HepG2 (cell line): ENCODE measurements around the gene SMAD3. TPM values are rescaled to one million over a fixed set of nuclear protein-coding genes. Genes with fewer than 3 reads are reported as not detected.
A peak's percentile ranks its signal among the peaks of the same experiment; 100 is the strongest.

ENCODE experiments used
- ADNP ChIP-seq: sonication (generic); formaldehyde crosslinking; IDR thresholded peaks from 2 replicates; pipeline ENCODE4 v1.4.0; 2020; ENCODE audit warnings: missing genetic modification reagents
- CSRNP1 ChIP-seq: sonication (generic); formaldehyde crosslinking; IDR thresholded peaks from 2 replicates; pipeline ENCODE4 v1.8.1; 2023; ENCODE audit warnings: mild to moderate bottlenecking, missing genetic modification reagents
- DR1 ChIP-seq: sonication (generic); formaldehyde crosslinking; IDR thresholded peaks from 2 replicates; pipeline ENCODE4 v1.8.0; 2021; ENCODE audit warnings: mild to moderate bottlenecking, missing genetic modification reagents, inconsistent platforms
- ETV5 ChIP-seq: IDR thresholded peaks from 2 replicates; pipeline ENCODE4 v1.6.1; 2018; ENCODE audit warnings: missing biosample characterization, missing genetic modification reagents, inconsistent platforms, borderline replicate concordance
- HNF4A ChIP-seq: sonication (generic); formaldehyde crosslinking; IDR thresholded peaks from 2 replicates; pipeline ENCODE4 v1.4.0; 2020; ENCODE audit warnings: missing genetic modification reagents
- HOXA3 ChIP-seq: sonication (generic); formaldehyde crosslinking; IDR thresholded peaks from 2 replicates; pipeline ENCODE4 v1.5.0; 2020; ENCODE audit warnings: missing genetic modification reagents
- PAXIP1 ChIP-seq: sonication (generic); formaldehyde crosslinking; conservative IDR thresholded peaks from 2 replicates; pipeline ENCODE4 v1.4.0; 2020; ENCODE audit warnings: mild to moderate bottlenecking, missing genetic modification reagents, moderate library complexity
- PRDM10 ChIP-seq: sonication (generic); formaldehyde crosslinking; IDR thresholded peaks from 2 replicates; pipeline ENCODE4 v1.4.0; 2020; ENCODE audit warnings: low read depth, missing genetic modification reagents
- RXRB ChIP-seq: IDR thresholded peaks from 2 replicates; pipeline ENCODE4 v1.6.1; 2016; ENCODE audit warnings: borderline replicate concordance, missing genetic modification reagents, missing compliant biosample characterization
- polyA plus RNA-seq, 8 experiments: library from polyadenylated mRNA; depleted of rRNA in 3 of 8; stranded (reverse) in 7 of 8; unstranded in 1 of 8; fragments of >200 nt; fragmentation: Illumina TruSeq in 4 of 8; extraction: Trizol in 4 of 8; gene quantifications; 2 replicates each; pipeline versions ENCODE4 v1.2.1 to v1.2.3, GENCODE V29; 2011 to 2016; ENCODE audit warnings: low read depth in 4 of 8, missing spikeins in 1 of 8, mixed read lengths in 1 of 8; ENCODE audit not compliant: insufficient read depth in 1 of 8
- total RNA-seq, 5 experiments: library from RNA; depleted of rRNA; stranded (reverse); fragments of >200 nt; fragmentation: Illumina TruSeq; extraction: Trizol; gene quantifications; 2 replicates each; pipeline ENCODE4 v1.2.3, GENCODE V29; 2016; ENCODE audit warnings: low read depth in 1 of 5
- TF ChIP-seq, protein P1 (sequence below): sonication (generic); formaldehyde crosslinking; IDR thresholded peaks from 2 replicates; pipeline ENCODE4 v1.4.0; 2020; ENCODE audit warnings: missing genetic modification reagents

Gene SMAD3
- total and polyA plus RNA-seq, 2 of the 13 experiments (the other 11 are each of a cell fraction or from before 2014, with no cell fraction given) = 8.6 to 56.3 TPM

DNA sequence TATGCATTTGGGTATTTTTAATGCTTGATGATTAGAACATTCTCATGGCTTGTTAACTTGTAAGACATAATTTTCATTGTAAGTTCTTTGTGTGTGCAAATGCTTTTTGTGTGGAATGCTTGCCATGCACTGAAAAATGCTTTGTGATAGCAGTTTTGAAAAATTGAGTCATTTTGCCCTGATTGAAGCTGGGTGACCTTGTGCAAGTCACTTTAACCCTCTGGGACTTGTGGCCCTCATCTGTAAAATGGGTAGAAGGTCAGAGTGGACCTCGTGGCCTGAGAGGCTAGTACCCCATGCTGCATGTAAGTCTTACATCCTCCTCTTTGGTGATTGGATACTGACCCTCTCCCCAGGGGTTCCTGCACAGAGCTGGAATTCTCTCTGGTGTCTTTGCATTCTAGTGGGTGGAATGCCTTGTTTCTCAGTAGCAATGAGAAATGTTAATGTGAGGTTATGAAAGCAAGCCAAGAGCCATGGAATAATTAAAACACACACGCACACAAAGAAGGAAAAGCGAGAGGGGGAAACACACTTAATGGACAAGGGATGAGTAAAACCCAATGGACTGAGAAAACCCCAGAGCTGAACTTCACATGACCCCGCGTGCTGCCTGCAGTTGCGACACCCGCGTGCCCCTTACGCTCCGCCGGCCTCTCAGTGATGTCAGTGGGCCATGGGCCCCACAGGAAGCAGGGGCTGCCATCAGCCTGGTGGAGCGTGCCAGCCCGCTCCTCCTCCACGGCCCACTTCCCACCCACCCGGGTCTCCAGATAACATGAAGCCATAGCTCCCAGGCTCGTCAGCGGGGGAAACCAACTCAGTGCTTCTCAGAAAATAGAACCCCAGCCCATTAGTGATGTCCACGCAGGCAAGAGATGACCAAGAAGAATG, 44.0 kb downstream of the SMAD3 start (continued):
- TF ChIP-seq PRDM10 (CRISPR knock-in tag) (no peak), PAXIP1 (no peak; the same call in 1 of the 2 replicates), ADNP (CRISPR knock-in tag) (peak; percentile 35; the same call in 1 of the 2 replicates), CSRNP1 (CRISPR knock-in tag) (no peak), HNF4A (CRISPR knock-in tag) (peak; percentile 18; the same call in 1 of the 2 replicates), DR1 (CRISPR knock-in tag) (no peak), HOXA3 (peak; percentile 46; the same call in 1 of the 2 replicates), ETV5 (CRISPR knock-in tag) (peak; percentile 53; the same call in 1 of the 2 replicates), RXRB (CRISPR knock-in tag) (peak; percentile 86)
- TF ChIP-seq, protein P1, sequence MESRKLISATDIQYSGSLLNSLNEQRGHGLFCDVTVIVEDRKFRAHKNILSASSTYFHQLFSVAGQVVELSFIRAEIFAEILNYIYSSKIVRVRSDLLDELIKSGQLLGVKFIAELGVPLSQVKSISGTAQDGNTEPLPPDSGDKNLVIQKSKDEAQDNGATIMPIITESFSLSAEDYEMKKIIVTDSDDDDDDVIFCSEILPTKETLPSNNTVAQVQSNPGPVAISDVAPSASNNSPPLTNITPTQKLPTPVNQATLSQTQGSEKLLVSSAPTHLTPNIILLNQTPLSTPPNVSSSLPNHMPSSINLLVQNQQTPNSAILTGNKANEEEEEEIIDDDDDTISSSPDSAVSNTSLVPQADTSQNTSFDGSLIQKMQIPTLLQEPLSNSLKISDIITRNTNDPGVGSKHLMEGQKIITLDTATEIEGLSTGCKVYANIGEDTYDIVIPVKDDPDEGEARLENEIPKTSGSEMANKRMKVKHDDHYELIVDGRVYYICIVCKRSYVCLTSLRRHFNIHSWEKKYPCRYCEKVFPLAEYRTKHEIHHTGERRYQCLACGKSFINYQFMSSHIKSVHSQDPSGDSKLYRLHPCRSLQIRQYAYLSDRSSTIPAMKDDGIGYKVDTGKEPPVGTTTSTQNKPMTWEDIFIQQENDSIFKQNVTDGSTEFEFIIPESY = peak; percentile 90
